K562 (cell line): ENCODE results near the gene RPTOR. TPM values are rescaled to one million over a fixed set of nuclear protein-coding genes. Genes with fewer than 3 reads are reported as not detected.

ENCODE experiments used
- ATAC-seq: fragments of 200-7000 bp; cut with Tn5 transposase; 3 replicates; pipeline ENCODE4 v1.9.1; 2020; ENCODE audit warnings: moderate library complexity
- BruUV-seq: library from RNA; stranded (reverse); fragments of 400-500 nt; replicated peaks from 2 replicates; lab custom pipeline; 2021; lab: Mats Ljungman, UMichigan
- CTCF ChIA-PET: fragments of 300-600 bp; formaldehyde crosslinking; extraction: SDS; loops from one replicate; lab custom pipeline; 2021; ENCODE audit warnings: low intra/inter-chr PET ratio; lab: Yijun Ruan, JAX
- POLR2A ChIA-PET: fragments of 300-600, 350-650 bp; sonication (Branson Sonifier 250); formaldehyde crosslinking; extraction: SDS; loops from one replicate; lab custom pipeline; 2021; ENCODE audit warnings: antibody characterized with exemption, inconsistent platforms; lab: Yijun Ruan, JAX
- DNase-seq, 4 experiments: peaks; one replicate each; pipeline versions ENCODE4 v3.0.0 to v3.0.0-alpha.2; 2011 to 2018; ENCODE audit warnings: low spot score in 3 of 4, mixed read lengths in 3 of 4; ENCODE audit errors: extremely low read depth in 1 of 4
- FAIRE-seq: peaks from 2 replicates; lab custom pipeline; 2011; peaks lifted over from hg19 to GRCh38; lab: Jason Lieb, UNC
- H2AFZ ChIP-seq: 2 replicates; pipeline ENCODE4 v1.6.0; 2011; ENCODE audit warnings: low read depth, low read length, control low read depth, inconsistent platforms
- H3K27ac ChIP-seq: fragments of 200-600 bp; 3 replicates; pipeline ENCODE4 v1.8.0; 2011; ENCODE audit warnings: low read depth, mild to moderate bottlenecking, control low read depth, inconsistent platforms, low read length, moderate library complexity, mixed read lengths; ENCODE audit errors: extremely low read depth
- H3K27me3 ChIP-seq, 2 experiments: fragments of 300-600 bp in 1 of 2; 2 replicates in 1 of 2; 3 replicates in 1 of 2; pipeline versions ENCODE4 v1.6.0 to v1.8.0; 2011; ENCODE audit warnings: inconsistent platforms in 2 of 2, low read length in 2 of 2, mild to moderate bottlenecking in 1 of 2, mixed read lengths in 1 of 2, moderate library complexity in 1 of 2; ENCODE audit not compliant: control insufficient read depth in 2 of 2, insufficient read depth in 2 of 2
- H3K36me3 ChIP-seq: fragments of 300-600 bp; 3 replicates; pipeline ENCODE4 v1.8.0; 2011; ENCODE audit warnings: mild to moderate bottlenecking, low read length, inconsistent platforms; ENCODE audit not compliant: control insufficient read depth, insufficient read depth
- H3K4me1 ChIP-seq, 2 experiments: fragments of 200-600 bp in 1 of 2; replicated peaks in 1 of 2; 2 replicates in 1 of 2; 3 replicates in 1 of 2; pipeline versions ENCODE4 v1.5.1 to v1.8.0; 2011; ENCODE audit warnings: inconsistent platforms in 2 of 2, low read length in 2 of 2, mild to moderate bottlenecking in 1 of 2, mixed read lengths in 1 of 2, moderate library complexity in 1 of 2; ENCODE audit not compliant: control insufficient read depth in 2 of 2, insufficient read depth in 2 of 2
- H3K4me2 ChIP-seq: 2 replicates; pipeline ENCODE4 v1.6.1; 2011; ENCODE audit warnings: low read length, control low read depth, inconsistent platforms, mixed read lengths; ENCODE audit not compliant: insufficient read depth
- H3K4me3 ChIP-seq: fragments of 200-600 bp; sonication (generic), shearing (Covaris generic); 2 replicates; pipeline ENCODE4 v1.5.1; 2016; ENCODE audit warnings: control low read depth, inconsistent platforms
- H3K79me2 ChIP-seq: fragments of 200-600 bp; 3 replicates; pipeline ENCODE4 v1.8.0; 2011; ENCODE audit warnings: low read length, inconsistent platforms; ENCODE audit not compliant: control insufficient read depth, insufficient read depth
- H3K9ac ChIP-seq, 2 experiments: 2 replicates each; pipeline versions ENCODE4 v1.6.0 to v1.6.1; 2011; ENCODE audit warnings: low read depth in 2 of 2, low read length in 2 of 2, control low read depth in 1 of 2, inconsistent platforms in 1 of 2, mild to moderate bottlenecking in 1 of 2, mixed read lengths in 1 of 2; ENCODE audit not compliant: insufficient read depth in 1 of 2
- H3K9me1 ChIP-seq: one replicate; pipeline ENCODE4 v1.6.0; 2011; ENCODE audit warnings: inconsistent platforms, mild to moderate bottlenecking, low read length, moderate library complexity; ENCODE audit not compliant: control insufficient read depth, insufficient read depth
- H3K9me3 ChIP-seq: replicated peaks from 2 replicates; pipeline ENCODE4 v1.5.1; 2011; ENCODE audit warnings: low read depth, low read length, inconsistent platforms; ENCODE audit not compliant: control insufficient read depth, insufficient read depth
- H4K20me1 ChIP-seq: replicated peaks from 2 replicates; pipeline ENCODE4 v1.6.1; 2011; ENCODE audit warnings: low read length, inconsistent platforms, mixed read lengths; ENCODE audit not compliant: control insufficient read depth, insufficient read depth
- C11orf30 ChIP-seq: fragments of 450-650 bp; IDR thresholded peaks from 2 replicates; pipeline ENCODE4 v1.6.1; 2016; ENCODE audit warnings: low read depth, mild to moderate bottlenecking
- CREBBP ChIP-seq: IDR thresholded peaks from one replicate; pipeline ENCODE4 v1.6.1; 2012; ENCODE audit warnings: low read depth, mild to moderate bottlenecking, control low read depth, inconsistent platforms, low read length
- MAFK ChIP-seq: IDR thresholded peaks from 2 replicates; pipeline ENCODE4 v1.6.1; 2011; ENCODE audit warnings: low read length, improper control_type of control experiment
- NFE2 ChIP-seq: IDR thresholded peaks from 2 replicates; pipeline ENCODE4 v1.6.1; 2014; ENCODE audit warnings: antibody characterized with exemption, low read depth
- ZNF146 ChIP-seq: IDR thresholded peaks from one replicate; pipeline ENCODE4 v1.6.1; 2018; ENCODE audit warnings: missing compliant biosample characterization; ENCODE audit not compliant: unreplicated experiment
- ZNF175 ChIP-seq: fragments of 200-800 bp; sonication (Bioruptor generic); IDR thresholded peaks from 2 replicates; pipeline ENCODE4 v1.6.1; 2016; ENCODE audit warnings: low read depth, mild to moderate bottlenecking, missing genetic modification characterization, missing compliant biosample characterization
- ZNF316 ChIP-seq: fragments of 450-650 bp; IDR thresholded peaks from 2 replicates; pipeline ENCODE4 v1.6.1; 2016
- WGBS: fragments of 100-300 bp; shearing (Covaris generic); methylation state at CpG from one replicate; pipeline ENCODE4 v1.1.6; 2016; ENCODE audit warnings: low coverage, mixed read lengths; ENCODE audit not compliant: insufficient coverage; ENCODE audit errors: missing lambda C conversion rate; 5-methylcytosine and 5-hydroxymethylcytosine counted together
- in situ Hi-C: fragments of 300-500 bp; cut with MboI; formaldehyde crosslinking; loops from 4 replicates; pipeline ENCODE4 v1.15.0; 2018; ENCODE audit warnings: inconsistent platforms, mixed read lengths
- intact Hi-C: fragments of 100-400 bp; cut with micrococcal nuclease; formaldehyde crosslinking; loops from 2 replicates; pipeline ENCODE4 v1.14.2; 2022
- polyA plus RNA-seq, 8 experiments: library from polyadenylated mRNA; depleted of rRNA in 4 of 8; stranded (reverse) in 5 of 8; unstranded in 3 of 8; fragments of >200 nt; fragmentation: Nextera tagmentation in 2 of 8; fragmentation: Illumina TruSeq in 1 of 8; extraction: Ambion mirVana in 2 of 8; extraction: Trizol in 1 of 8; gene quantifications; 2 replicates each; pipeline versions ENCODE4 v1.2.1 to v1.2.3, GENCODE V29; 2011 to 2014; ENCODE audit warnings: inconsistent platforms in 1 of 8, missing spikeins in 1 of 8
- total RNA-seq, 7 experiments: library from RNA; depleted of rRNA in 6 of 7; stranded (reverse); fragments of >200 nt in 6 of 7; fragmentation: Illumina TruSeq in 2 of 7; extraction: Trizol in 2 of 7; gene quantifications; 2 replicates each; pipeline versions ENCODE4 v1.2.1 to v1.2.3, GENCODE V29; 2011 to 2021; ENCODE audit warnings: low replicate concordance in 1 of 7
- TF ChIP-seq, protein P1 (sequence below): fragments of 450-650 bp; formaldehyde crosslinking; IDR thresholded peaks from 2 replicates; pipeline ENCODE4 v1.4.0; 2020; ENCODE audit warnings: mild to moderate bottlenecking, moderate library complexity

Gene RPTOR
- total and polyA plus RNA-seq, 9 of the 15 experiments (the other 6 are each of a cell fraction or from before 2014, with no cell fraction given) = 0.24 to 54.1 (median 10.2) TPM

DNA sequence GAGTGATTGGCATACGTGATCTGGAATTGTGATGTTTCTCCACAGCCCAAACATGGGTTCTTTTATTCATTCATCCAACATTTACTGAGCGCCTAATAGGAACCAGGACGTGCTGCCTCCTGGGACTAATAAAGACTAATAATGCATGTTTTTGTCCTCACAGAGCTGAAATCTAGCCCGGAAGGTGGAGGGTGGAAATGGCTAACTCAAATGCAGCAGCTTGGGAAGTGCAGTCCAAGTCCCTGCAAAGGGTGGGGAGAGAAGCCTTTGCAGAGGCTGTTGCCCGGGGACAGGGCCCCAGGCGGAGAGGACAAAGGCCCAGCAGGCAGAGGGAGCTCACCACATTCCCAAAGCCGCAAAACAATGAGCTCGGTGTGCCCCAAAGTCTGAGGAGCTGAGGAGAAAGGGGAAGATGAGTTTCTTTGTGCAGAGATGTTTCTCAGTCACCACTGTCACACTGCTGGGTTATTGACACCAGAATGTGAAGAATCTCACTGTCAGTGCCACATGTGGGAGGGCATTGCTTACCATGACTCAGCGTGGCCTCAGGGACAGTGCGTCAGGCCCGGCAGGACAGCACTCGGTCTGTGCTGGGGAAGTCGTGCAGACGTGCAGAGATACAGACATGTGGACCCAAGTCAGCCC is 328.8 kb downstream of the RPTOR start:
- no peaks in the 10 kb centered on the region for H3K9me1 ChIP-seq
- H2AFZ ChIP-seq = no peak overlapping the region
- H3K9ac ChIP-seq = no peak overlapping the region; a peak in 1 of 4 replicates
- no peak overlapping the region for H3K4me2 ChIP-seq
- DNase-seq (no peak), ATAC-seq (no peak), FAIRE-seq (no peak)
- 0 out of 3 replicates have a peak, but pooled peaks cover 19% of the 10 kb centered on the region for H3K36me3 ChIP-seq
- no peaks in the 10 kb centered on the region for H3K79me2 ChIP-seq
- no peaks in the 10 kb centered on the region for H3K9me3 ChIP-seq
- in situ Hi-C loops (no loop called here), intact Hi-C loops (no loop called here)
- WGBS = 80% methylated on average over 12 of the region's 14 CpGs
- no peak overlapping the region for H3K4me3 ChIP-seq
- H3K4me1 ChIP-seq = peaks cover 0 to 4% of the 10 kb centered on the region in 2 experiments; a peak in 1 of 5 replicates
- H4K20me1 ChIP-seq = no peaks in the 10 kb centered on the region
- POLR2A ChIA-PET = interaction anchor here (0.6 kb wide), 1 partner anchor 15 kb away, joined by 3 read pairs; no protein-coding TSS in a partner anchor
- CTCF ChIA-PET = no interaction called here
- no TSS peak for BruUV-seq
- no peaks in the 10 kb centered on the region for H3K27me3 ChIP-seq
- H3K27ac ChIP-seq = no peak overlapping the region
- TF ChIP-seq ZNF175 (CRISPR knock-in tag) = no peak
- TF ChIP-seq ZNF146 (CRISPR knock-in tag) = no peak
- no peak for TF ChIP-seq CREBBP
- TF ChIP-seq MAFK = peak; percentile 32; the same call in 1 of the 2 replicates
- TF ChIP-seq NFE2 = peak; percentile 40; the same call in 1 of the 2 replicates
- TF ChIP-seq C11orf30 = peak; percentile 47; the same call in 1 of the 2 replicates
- TF ChIP-seq, protein P1, sequence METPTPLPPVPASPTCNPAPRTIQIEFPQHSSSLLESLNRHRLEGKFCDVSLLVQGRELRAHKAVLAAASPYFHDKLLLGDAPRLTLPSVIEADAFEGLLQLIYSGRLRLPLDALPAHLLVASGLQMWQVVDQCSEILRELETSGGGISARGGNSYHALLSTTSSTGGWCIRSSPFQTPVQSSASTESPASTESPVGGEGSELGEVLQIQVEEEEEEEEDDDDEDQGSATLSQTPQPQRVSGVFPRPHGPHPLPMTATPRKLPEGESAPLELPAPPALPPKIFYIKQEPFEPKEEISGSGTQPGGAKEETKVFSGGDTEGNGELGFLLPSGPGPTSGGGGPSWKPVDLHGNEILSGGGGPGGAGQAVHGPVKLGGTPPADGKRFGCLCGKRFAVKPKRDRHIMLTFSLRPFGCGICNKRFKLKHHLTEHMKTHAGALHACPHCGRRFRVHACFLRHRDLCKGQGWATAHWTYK = peak; percentile 77
- peak; percentile 25; the same call in 1 of the 2 replicates for TF ChIP-seq ZNF316
